Transverse colon (tissue), 4 donors: ENCODE data around the gene RAB40B. TPM values are rescaled to one million over a fixed set of nuclear protein-coding genes. Genes with fewer than 3 reads are reported as not detected.

Experiments
- DNase-seq: peaks from one replicate; pipeline ENCODE4 v3.0.0-alpha.2; 2019
- H3K27ac ChIP-seq, 4 donors: fragments of 200-600 bp; sonication (generic); 2 replicates each; pipeline ENCODE4 v1.5.1; 2016 to 2018; ENCODE audit warnings: inconsistent platforms in 4 of 4
- H3K27me3 ChIP-seq: fragments of 200-600 bp; sonication (generic); 2 replicates; pipeline ENCODE4 v1.5.1; 2017; ENCODE audit warnings: inconsistent platforms
- H3K36me3 ChIP-seq, 4 donors: fragments of 200-600 bp; sonication (generic); 2 replicates each; pipeline ENCODE4 v1.5.1; 2017 to 2019; ENCODE audit warnings: inconsistent platforms in 4 of 4
- H3K4me1 ChIP-seq, 4 donors: fragments of 200-600 bp; sonication (generic); 2 replicates each; pipeline ENCODE4 v1.5.1; 2017 to 2020; ENCODE audit warnings: inconsistent platforms in 4 of 4
- H3K4me3 ChIP-seq, 4 donors: fragments of 200-600 bp; sonication (generic); 1 replicate in 1 of 4; 2 replicates in 3 of 4; pipeline versions ENCODE4 v1.5.1 to v1.6.1; 2017 to 2019; ENCODE audit warnings: inconsistent platforms in 4 of 4
- H3K9me3 ChIP-seq, 2 donors: fragments of 200-600 bp; sonication (generic); 2 replicates each; pipeline ENCODE4 v1.5.1; 2017 to 2019; ENCODE audit warnings: inconsistent platforms in 2 of 2
- CTCF ChIP-seq, 5 experiments: fragments of 200-600 bp in 3 of 5; fragments of 450-650 bp in 2 of 5; sonication (generic) in 3 of 5; IDR thresholded peaks; 1 replicate in 2 of 5; 2 replicates in 3 of 5; pipeline ENCODE4 v1.5.1; 2016 to 2017; ENCODE audit warnings: antibody characterized with exemption in 5 of 5, inconsistent platforms in 3 of 5, mild to moderate bottlenecking in 2 of 5, moderate library complexity in 1 of 5
- EP300 ChIP-seq: sonication (generic); formaldehyde crosslinking; IDR thresholded peaks from one replicate; pipeline ENCODE4 v1.6.1; 2017; ENCODE audit warnings: antibody characterized with exemption, low read depth
- POLR2A ChIP-seq: fragments of 450-650 bp; IDR thresholded peaks from one replicate; pipeline ENCODE4 v1.6.1; 2016; ENCODE audit warnings: antibody characterized with exemption, mild to moderate bottlenecking, moderate library complexity
- POLR2AphosphoS5 ChIP-seq, 3 donors: sonication (generic); formaldehyde crosslinking; IDR thresholded peaks; one replicate each; pipeline ENCODE4 v1.6.1; 2016; ENCODE audit warnings: antibody characterized with exemption in 3 of 3
- WGBS, 2 donors: methylation state at CpG; one replicate each; pipeline ENCODE4 v1.1.5; 2018; ENCODE audit warnings: low coverage in 1 of 2; 5-methylcytosine and 5-hydroxymethylcytosine counted together
- in situ Hi-C, 4 donors: fragments of 200-750 bp; cut with MboI; loops; one replicate each; pipeline versions ENCODE4 v1.15.0 to v1.15.1; 2017; ENCODE audit warnings: low sequenced_read_pairs in 3 of 4, low pct_ligation_motif_present in 1 of 4, low pct_unique_long_range_greater_than_20kb in 1 of 4
- intact Hi-C: fragments of 100-400 bp; cut with DNase I; formaldehyde crosslinking; loops from one replicate; pipeline ENCODE4 v1.15.1; 2023; ENCODE audit warnings: low total_unique reads
- total RNA-seq, 4 donors: library from RNA; depleted of rRNA; stranded (reverse); fragments of >200 nt; gene quantifications; one replicate each; pipeline ENCODE4 v1.1.0, GENCODE V29; 2016

The RAB40B gene
- total RNA-seq, 4 donors from 2014 or later, result 26.5 to 83.0 (median 59.6) TPM

- WGBS, 2 donors, result 79 to 85% methylated on average over 4 to 13 of the region's 13 CpGs
- H3K27ac ChIP-seq, result peak overlapping the region; percentile 79 to 89 (median 88)
- in situ Hi-C loops, result no loop called here
Observed at GRCh38 chr17:82704886-82705285, 6.4 kb upstream of the RAB40B start.

GRCh38 chr17:82703935-82704865 lies 5.7 kb upstream of the RAB40B start:
- in situ Hi-C loops (no loop called here), intact Hi-C loops (no loop called here)
- Histone ChIP-seq H3K4me1 (peaks cover 0 to 42% (median 29%) of the 10 kb centered on the region in 4 donors), H3K9me3 (no peaks in the 10 kb centered on the region), H3K27ac (peak overlapping the region; percentile 79 to 89 (median 88)), H3K36me3 (no peaks in the 10 kb centered on the region), H3K4me3 (peak overlapping the region in 3 of 4 donors; percentile 5 to 25 (median 10)), H3K27me3 (no peaks in the 10 kb centered on the region)
- peak; percentile 90 for DNase-seq
- 45 to 56% methylated on average over 5 to 38 of the region's 38 CpGs for WGBS, 2 donors
- TF ChIP-seq EP300, result no peak
- peak; percentile 69 for TF ChIP-seq POLR2A
- TF ChIP-seq CTCF (IDR thresholded peaks at IDR 0.05), result no peak
- TF ChIP-seq POLR2AphosphoS5 (IDR thresholded peaks at IDR 0.05), result peak in 2 of 3 donors; percentile 54 to 62

More at GRCh38 chr17:82704886-82705285, 6.4 kb upstream of the RAB40B start:
- Histone ChIP-seq H3K4me1 (peaks cover 0 to 37% (median 23%) of the 10 kb centered on the region in 4 donors), H3K36me3 (no peaks in the 10 kb centered on the region), H3K4me3 (no peak overlapping the region), H3K27me3 (no peaks in the 10 kb centered on the region), H3K9me3 (no peaks in the 10 kb centered on the region)
- DNase-seq, result no peak
- intact Hi-C loops, result no loop called here
- no peak for TF ChIP-seq POLR2A
- no peak for TF ChIP-seq CTCF (IDR thresholded peaks at IDR 0.05)
- no peak for TF ChIP-seq EP300
- no peak for TF ChIP-seq POLR2AphosphoS5 (IDR thresholded peaks at IDR 0.05)

GRCh38 chr17:82703036-82703745 lies 4.7 kb upstream of the RAB40B start:
- no peak for DNase-seq
- Histone ChIP-seq H3K4me3 (peak overlapping the region in 2 of 4 donors; percentile 21 to 22), H3K36me3 (no peaks in the 10 kb centered on the region), H3K9me3 (no peaks in the 10 kb centered on the region), H3K27ac (peak overlapping the region; percentile 79 to 89 (median 88)), H3K27me3 (no peaks in the 10 kb centered on the region), H3K4me1 (peaks cover 0 to 44% (median 31%) of the 10 kb centered on the region in 4 donors)
- in situ Hi-C loops (no loop called here), intact Hi-C loops (no loop called here)
- TF ChIP-seq POLR2AphosphoS5 (IDR thresholded peaks at IDR 0.05) (no peak), CTCF (IDR thresholded peaks at IDR 0.05) (no peak), POLR2A (no peak), EP300 (no peak)
- 58% methylated on average over 19 of the region's 26 CpGs; no CpG with 5 or more reads in 1 of the 2 donors for WGBS, 2 donors
